HG02610 (cell line): ENCODE results near the gene GRID1.

Experiments
- ATAC-seq: cut with Tn5 transposase; IDR thresholded peaks from one replicate; pipeline ENCODE4 v1.9.1; 2021; ENCODE audit warnings: mild to moderate bottlenecking, moderate library complexity; ENCODE audit not compliant: unreplicated experiment

GRID1 gene

GRCh38 chr10:86316990-86317389, 49.6 kb downstream of the GRID1 start:
- ATAC-seq, result no peak

- ATAC-seq, result no peak
Observed at GRCh38 chr10:86316274-86316835, 50.2 kb downstream of the GRID1 start.

- no peak for ATAC-seq
Observed at GRCh38 chr10:86315549-86315942, 51.0 kb downstream of the GRID1 start.

DNA sequence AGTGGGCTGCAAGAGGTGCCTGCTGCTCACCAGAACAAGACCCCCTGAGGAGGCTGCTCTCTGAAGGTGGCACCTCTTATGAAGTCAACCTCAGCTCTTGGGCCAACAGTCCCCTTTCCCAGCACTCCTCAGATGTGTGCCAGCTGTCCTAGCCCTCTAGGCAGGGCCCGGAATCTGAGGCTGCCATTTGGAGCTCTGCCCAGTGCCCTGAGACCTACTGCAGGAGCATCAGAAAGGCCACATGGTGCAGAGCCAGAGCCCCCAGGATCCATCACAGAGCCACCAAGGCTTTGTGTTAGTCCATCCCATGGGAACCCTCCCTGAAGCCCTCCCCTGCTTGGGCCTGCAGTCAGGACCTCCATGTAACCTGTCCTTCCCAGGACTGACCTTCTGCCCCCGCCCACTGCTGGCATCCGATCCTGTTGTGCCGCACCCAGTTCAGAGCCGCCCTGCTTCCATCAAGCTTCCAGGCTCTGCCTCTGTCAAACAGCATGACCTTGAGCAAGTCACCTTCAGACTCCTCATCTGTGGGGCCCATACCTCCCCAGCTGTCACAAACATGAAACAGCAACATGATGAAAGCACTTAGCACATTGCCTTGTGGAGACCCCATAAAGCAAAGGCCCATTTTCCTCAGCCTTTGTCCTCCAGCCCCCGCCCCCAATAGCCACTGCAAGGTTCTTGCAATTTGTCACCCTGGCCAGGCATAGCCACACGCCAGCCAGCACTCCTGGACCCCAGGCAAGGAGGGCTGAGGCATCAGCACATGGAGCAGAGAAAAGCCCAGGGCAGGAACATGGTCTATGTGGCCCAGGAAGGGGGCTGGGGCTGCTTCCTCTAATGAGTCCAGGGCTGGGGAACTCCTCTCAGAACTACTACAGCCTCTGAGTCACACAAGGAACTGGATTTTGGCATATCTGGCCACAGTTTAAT, 51.7 kb downstream of the GRID1 start:
- ATAC-seq, result no peak

GRCh38 chr10:86313621-86314041, 53.0 kb downstream of the GRID1 start:
- ATAC-seq, result no peak

DNA sequence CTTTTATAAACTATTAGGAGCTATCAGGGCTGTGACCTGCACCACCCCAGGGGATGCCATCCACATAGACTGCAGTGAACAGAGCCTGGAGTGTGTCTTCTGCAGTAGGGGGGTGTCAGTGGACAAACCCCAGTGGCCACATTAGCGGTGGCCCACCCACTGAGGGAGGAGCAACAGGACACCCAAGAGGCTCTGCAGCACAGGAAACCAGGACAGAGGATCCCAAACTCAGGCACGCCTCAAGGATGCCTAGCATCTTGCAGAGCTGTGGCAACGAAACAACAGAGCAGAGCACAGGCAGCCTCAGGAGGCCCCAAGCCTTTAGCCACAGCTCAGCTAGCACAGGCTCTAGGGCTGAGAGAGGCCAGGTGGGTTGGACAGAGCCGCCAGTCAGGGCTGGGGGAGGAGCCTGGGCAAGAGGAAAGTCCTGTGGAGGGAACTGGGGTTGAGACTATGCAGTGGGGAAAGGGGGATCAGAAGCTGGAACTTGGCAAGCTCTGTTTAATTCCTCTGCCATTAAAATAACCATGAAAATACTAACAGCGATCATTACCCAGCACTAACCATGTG, 53.8 kb downstream of the GRID1 start:
- ATAC-seq, result no peak

- no peak for ATAC-seq
Observed at GRCh38 chr10:86311906-86312305, 54.7 kb downstream of the GRID1 start.

- ATAC-seq, result no peak
Observed at GRCh38 chr10:86311190-86311589, 55.4 kb downstream of the GRID1 start.

- no peak for ATAC-seq
Observed at GRCh38 chr10:86310702-86311101, 55.9 kb downstream of the GRID1 start.

DNA sequence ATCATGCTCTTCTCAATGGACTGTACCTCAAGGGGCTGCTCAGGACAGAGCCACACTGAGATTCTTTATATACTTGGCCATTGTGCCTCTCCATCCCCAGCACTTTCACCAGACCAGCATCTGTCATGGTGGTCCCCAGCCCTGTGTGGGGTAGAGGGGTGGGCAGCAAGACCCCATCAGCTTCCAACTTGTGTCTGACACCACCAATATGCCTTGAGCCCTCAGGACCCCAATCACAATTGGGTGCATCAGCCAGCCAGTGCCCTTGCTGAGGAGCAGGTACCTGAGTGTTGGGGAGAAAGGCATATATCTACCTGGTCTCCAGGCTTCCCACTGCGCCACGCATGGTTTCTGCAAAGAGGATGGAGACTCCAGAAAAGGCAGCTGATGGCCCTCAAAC, 56.3 kb downstream of the GRID1 start:
- no peak for ATAC-seq

- no peak for ATAC-seq
Observed at GRCh38 chr10:86308056-86308455, 58.5 kb downstream of the GRID1 start.

DNA sequence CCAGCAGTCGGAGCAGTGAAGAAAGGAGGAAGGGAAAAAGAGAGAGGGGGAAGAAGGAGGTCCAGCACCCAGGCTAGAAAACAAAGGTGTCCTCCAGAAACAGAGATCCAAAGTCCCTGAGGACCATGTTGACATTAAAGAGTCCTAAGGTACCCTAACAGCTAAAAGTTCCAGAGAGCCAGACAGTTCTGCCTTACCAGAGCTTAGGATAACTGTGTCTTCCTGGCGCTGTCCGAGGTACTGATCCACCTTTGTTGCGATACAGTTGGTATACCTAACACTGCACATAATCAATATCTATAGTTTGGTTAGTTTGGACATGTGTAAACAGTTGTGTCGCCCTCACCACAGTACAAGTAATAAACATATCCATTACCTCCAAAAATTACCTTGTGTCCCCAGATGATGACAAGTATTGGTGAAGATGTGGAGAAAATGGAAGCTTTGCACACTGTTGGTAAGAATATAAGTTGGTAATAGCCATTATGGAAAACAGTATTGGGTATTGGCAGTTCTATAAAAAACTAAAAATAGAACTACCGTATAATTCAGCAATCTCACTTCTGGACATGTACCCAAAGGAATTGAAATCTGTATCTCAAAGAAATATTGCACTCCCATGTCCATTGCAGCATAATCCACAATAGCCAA, 59.8 kb downstream of the GRID1 start:
- ATAC-seq, result no peak

GRCh38 chr10:86305521-86305920, 61.1 kb downstream of the GRID1 start:
- ATAC-seq, result no peak

DNA sequence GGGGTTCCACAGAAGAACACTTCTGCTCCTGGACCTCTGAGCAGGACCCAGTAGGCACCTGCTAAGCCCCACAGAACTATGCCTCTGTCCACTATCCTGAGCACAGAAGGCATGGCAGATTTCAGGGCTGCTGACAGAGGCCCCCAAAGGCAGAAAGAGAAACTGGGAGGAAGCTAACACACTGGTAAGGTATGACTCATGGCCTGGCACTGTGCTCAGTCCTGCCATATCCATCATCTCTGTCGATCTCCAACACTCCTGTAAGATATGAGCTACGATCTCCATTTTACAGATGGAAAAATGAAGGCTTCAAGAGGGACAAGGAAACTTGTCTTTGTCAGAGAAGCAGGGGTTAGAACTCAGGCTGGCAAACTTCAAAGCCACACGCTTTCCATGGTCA, 62.2 kb downstream of the GRID1 start:
- no peak for ATAC-seq

DNA sequence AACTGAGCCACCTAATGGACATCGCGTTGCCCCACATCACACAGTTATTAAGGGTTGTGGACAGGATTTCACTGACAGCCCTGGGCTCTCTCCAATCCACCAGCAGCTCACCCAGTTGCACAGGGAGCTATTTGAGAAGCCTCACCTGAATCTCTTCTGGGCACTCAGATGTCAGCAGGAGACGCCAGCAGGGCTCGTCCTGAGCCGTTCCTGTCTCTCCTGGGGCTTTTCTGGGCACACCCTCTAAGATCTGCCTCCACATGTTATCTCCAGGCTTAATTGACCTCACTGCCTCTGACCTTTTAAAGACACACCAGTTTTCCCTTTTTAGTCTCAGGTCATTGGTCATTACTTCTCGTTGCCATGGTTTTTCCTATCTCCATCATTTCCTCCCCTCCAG, 63.0 kb downstream of the GRID1 start:
- ATAC-seq, result no peak

DNA sequence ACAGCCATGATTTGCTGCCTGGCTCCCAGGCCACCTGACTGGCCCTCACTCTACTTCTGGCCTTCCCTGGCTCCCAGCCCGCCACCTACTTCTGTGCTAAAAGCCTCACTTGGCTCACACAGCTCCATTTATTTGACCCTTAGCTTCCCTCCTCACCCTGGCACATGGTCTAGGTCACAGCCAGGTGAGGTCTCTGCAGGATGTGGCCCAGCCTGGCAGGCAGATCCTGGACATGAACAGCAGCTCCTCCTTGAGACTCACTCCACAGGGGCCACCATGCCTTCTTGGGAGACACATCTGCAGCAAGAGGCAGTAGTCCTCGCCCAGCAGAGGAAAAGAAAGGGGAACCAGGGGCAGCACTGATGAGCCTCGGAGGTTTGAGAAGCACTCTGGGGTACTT, 64.6 kb downstream of the GRID1 start:
- no peak for ATAC-seq

DNA sequence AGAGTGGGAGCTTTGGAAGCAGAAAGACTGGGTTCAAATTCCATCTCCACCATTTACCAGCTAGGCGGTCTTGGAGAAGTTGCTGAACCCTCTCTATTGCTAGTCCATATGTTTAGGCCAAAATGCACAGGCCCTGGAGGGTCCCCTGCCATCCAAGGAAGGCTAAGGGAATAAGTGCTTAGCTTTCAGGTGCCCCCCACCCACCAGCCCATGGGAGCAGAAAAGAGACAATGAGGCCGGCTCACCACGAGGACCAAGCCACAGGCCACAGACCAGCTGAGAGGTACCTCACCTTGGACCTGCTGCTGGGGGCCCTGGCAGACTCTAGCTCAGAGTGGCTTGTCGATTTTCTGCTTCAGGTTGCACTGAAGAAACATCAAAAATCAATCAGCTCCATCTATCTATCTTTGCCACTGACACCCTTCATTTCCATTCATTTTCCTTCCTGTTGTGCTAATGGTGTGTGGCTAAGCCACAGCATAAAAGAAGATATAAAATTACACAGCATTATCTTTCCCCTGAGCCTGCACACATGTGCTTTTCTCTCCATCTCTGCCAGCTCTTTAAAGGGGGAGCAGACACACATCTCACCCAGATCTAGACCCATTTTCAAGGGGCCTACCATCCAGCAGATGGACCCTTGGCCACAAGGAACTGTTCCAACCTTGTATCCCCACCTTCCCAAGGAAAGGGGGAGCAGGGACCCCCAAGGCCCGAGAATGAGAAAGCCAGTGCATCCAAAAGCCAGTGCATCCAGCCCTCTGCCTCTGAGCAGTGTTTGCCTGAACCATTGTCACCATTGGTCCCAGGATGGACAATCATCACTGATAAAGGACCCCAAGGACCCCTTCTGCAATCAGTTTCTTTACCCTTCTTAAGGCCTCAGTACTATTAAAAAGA, 65.4 kb downstream of the GRID1 start:
- no peak for ATAC-seq

GRCh38 chr10:86300399-86300925, 66.1 kb downstream of the GRID1 start:
- no peak for ATAC-seq

- no peak for ATAC-seq
Observed at GRCh38 chr10:86299562-86299961, 67.0 kb downstream of the GRID1 start.

- no peak for ATAC-seq
Observed at GRCh38 chr10:86298501-86299001, 68.0 kb downstream of the GRID1 start.
